ENCODE data around the gene SAFB.

Gene SAFB

GRCh38 chr19:5588441-5588840 is 34.4 kb upstream of the SAFB start:
- no peak for DNase-seq (ENCODE audit: insufficient read length)
- TF ChIP-seq TAF1 (IDR thresholded peaks at IDR 0.05; ENCODE audit: borderline replicate concordance, low read depth, low read length) = no peak
- no peak for TF ChIP-seq POLR2AphosphoS5 (IDR thresholded peaks at IDR 0.05; ENCODE audit: low read depth, low read length)
- no peak for TF ChIP-seq POLR2A (IDR thresholded peaks at IDR 0.05; ENCODE audit: low read depth, low read length)

DNA sequence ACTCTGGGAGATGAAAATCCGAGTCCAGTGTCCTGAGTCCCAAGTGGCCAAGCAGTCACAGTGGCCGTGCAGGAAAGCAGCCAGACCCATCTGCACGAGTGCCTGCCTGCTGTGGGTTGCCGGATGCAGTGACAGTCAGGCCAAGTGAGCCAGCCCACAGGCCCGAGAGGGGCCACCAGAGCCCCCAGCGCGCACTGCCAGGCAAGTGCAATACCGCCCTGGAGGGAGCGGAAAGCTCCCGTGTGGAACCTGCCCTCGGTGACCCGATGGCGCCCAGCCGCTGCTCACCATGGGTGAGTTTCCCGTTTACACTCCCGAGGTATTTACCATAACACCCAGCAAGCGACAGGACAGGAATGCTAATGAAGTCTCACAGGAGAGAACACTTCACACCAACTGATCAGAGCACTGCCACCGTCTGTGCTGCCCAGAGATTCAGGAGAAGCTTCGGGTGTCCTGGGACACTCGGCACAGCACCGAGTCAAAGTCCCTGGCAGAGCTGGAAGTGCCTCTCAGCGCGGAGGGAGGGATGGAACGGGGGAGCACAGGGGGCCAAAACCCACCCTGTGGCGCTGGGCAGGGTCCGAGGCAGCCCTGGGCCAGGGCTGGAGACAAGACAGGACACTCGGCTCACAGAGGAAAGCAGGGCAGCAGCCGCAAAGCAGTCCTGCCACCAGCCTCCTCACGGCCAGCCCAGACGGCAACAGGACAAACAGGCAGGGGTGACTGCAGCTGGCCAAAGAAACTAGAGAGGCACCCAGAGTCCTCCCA is 33.8 kb upstream of the SAFB start:
- no peak for FAIRE-seq
- TF ChIP-seq POLR2A (IDR thresholded peaks at IDR 0.05; ENCODE audit: low read depth, low read length) (no peak), POLR2AphosphoS5 (IDR thresholded peaks at IDR 0.05; ENCODE audit: low read depth, low read length) (no peak), TAF1 (IDR thresholded peaks at IDR 0.05; ENCODE audit: borderline replicate concordance, low read depth, low read length) (no peak)
- DNase-seq (ENCODE audit: insufficient read length) = no peak

More at GRCh38 chr19:5588441-5588840, 34.4 kb upstream of the SAFB start:
- FAIRE-seq = no peak

- DNase-seq (ENCODE audit: insufficient read length) (no peak), FAIRE-seq (no peak)
- TF ChIP-seq POLR2A (IDR thresholded peaks at IDR 0.05; ENCODE audit: low read depth, low read length) (no peak), POLR2AphosphoS5 (IDR thresholded peaks at IDR 0.05; ENCODE audit: low read depth, low read length) (no peak), TAF1 (IDR thresholded peaks at IDR 0.05; ENCODE audit: borderline replicate concordance, low read depth, low read length) (no peak)
These were observed 32.6 kb upstream of the SAFB start for GRCh38 chr19:5590151-5590864.

- no peak for TF ChIP-seq POLR2A (IDR thresholded peaks at IDR 0.05; ENCODE audit: low read depth, low read length)
- no peak for TF ChIP-seq TAF1 (IDR thresholded peaks at IDR 0.05; ENCODE audit: borderline replicate concordance, low read depth, low read length)
- no peak for TF ChIP-seq POLR2AphosphoS5 (IDR thresholded peaks at IDR 0.05; ENCODE audit: low read depth, low read length)
- FAIRE-seq (no peak), DNase-seq (ENCODE audit: insufficient read length) (no peak)
These were observed 32.1 kb upstream of the SAFB start for GRCh38 chr19:5590865-5591154.

GRCh38 chr19:5591476-5591875 is 31.4 kb upstream of the SAFB start:
- DNase-seq (ENCODE audit: insufficient read length) (no peak), FAIRE-seq (no peak)
- no peak for TF ChIP-seq POLR2A (IDR thresholded peaks at IDR 0.05; ENCODE audit: low read depth, low read length)
- no peak for TF ChIP-seq POLR2AphosphoS5 (IDR thresholded peaks at IDR 0.05; ENCODE audit: low read depth, low read length)
- TF ChIP-seq TAF1 (IDR thresholded peaks at IDR 0.05; ENCODE audit: borderline replicate concordance, low read depth, low read length) = no peak

DNA sequence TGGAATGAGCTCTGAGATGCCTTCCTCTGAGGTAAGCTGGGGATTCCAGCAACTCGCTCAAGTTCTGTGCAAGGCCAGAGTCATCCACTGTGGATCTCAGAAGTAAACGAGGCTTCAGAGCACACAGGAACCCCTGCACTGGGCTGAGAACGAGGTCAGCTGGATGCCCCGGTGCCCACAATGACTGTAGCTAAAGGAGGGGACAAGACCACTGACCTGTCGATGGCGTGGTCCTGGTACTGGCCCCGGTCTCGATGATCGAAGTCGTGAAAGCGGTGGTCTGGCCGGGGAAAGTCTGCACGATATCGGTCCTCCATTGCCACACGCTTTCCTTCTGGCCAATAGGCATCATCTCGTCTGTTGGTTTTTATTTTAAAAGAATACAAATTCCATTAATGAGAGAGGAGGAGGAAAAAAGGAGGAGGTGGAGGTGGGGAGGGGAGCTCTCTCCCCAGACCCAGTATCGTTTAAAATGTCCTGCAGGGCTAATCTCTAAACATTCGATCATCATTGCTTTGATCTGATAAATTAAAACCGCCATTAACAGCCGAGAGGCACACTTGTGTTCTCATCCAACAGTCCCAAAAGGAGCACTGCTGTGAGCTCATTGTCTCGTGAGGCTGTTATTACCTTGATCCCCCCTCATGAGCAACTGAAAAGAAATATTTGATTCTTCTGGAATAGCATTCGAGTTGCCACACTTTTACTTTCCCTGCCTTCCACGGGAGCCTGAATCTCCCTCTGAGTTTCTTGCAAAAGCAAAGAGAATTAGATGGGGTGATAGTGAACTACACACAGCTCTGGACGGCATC is 30.1 kb upstream of the SAFB start:
- DNase-seq (ENCODE audit: insufficient read length) (no peak), FAIRE-seq (no peak)
- TF ChIP-seq POLR2A (IDR thresholded peaks at IDR 0.05; ENCODE audit: low read depth, low read length) (no peak), TAF1 (IDR thresholded peaks at IDR 0.05; ENCODE audit: borderline replicate concordance, low read depth, low read length) (no peak), POLR2AphosphoS5 (IDR thresholded peaks at IDR 0.05; ENCODE audit: low read depth, low read length) (no peak)

DNA sequence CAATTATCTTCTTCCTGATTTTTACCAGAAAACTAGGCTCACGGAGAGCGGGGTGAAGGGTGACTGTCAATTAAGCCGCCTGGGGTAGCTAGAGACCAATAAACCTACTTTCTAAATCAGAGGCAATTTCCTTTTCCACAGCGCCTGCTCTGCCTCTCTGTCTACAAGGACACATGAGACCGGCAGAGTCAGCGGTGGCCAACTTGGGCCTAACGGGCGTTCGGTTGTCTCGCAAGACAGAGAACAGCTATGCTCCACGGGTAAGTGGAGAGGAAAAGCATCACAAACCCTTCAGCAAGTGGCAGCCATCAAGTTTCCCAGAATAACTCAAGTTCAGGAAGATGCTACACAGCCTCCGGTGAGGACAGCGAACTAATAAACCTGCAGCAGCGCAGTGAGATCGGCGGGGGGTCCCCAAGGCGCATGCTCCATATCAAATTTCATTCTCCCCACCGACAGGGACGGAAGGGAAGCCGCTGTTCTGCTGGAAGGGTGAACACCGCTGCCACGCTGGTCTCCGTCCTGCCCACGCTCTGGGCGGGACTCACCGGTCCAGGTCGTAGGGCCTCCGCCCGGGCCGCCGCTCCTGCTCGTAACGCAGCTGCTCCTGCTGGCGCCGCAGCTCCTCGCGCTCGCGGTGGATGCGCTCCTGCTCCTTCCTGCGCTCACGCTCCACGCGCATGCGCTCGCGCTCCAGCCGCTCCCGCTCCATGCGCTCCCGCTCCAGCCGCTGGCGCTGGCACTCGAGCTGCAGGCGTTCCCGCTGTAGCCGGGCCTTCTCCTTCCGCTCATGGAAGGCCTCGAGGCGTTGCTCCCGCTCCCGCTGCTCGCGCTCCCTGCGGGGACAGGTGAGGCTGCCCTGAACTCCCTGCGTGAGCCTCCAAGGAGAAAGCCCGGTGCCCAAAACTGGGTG is 29.3 kb upstream of the SAFB start:
- TF ChIP-seq POLR2A (IDR thresholded peaks at IDR 0.05; ENCODE audit: low read depth, low read length) (no peak), TAF1 (IDR thresholded peaks at IDR 0.05; ENCODE audit: borderline replicate concordance, low read depth, low read length) (no peak)
- FAIRE-seq (no peak), DNase-seq (ENCODE audit: insufficient read length) (no peak)

DNA sequence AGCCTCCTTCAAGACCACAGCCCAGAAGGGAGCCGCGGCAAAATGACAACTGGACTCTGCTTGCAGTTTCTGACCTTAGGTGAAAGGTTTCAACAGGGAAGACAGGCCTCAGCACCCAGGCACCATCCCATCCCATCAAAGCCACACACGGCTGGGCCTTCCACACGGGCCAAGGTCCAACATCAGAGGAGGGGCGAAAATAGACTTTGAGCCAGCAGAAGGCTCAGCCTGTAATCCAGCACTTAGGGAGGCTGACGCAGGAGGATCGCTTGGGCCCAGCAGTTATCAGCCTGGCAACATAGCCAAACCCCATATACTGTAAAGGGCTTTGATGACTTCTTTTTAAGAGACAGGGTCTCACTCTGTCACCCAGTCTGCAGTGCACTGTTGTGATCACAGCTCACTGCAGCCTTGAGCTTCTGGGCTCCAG is 28.3 kb upstream of the SAFB start:
- no peak for TF ChIP-seq POLR2AphosphoS5 (IDR thresholded peaks at IDR 0.05; ENCODE audit: low read depth, low read length)
- no peak for TF ChIP-seq TAF1 (IDR thresholded peaks at IDR 0.05; ENCODE audit: borderline replicate concordance, low read depth, low read length)
- TF ChIP-seq POLR2A (IDR thresholded peaks at IDR 0.05; ENCODE audit: low read depth, low read length) = no peak
- DNase-seq (ENCODE audit: insufficient read length) (no peak), FAIRE-seq (no peak)

DNA sequence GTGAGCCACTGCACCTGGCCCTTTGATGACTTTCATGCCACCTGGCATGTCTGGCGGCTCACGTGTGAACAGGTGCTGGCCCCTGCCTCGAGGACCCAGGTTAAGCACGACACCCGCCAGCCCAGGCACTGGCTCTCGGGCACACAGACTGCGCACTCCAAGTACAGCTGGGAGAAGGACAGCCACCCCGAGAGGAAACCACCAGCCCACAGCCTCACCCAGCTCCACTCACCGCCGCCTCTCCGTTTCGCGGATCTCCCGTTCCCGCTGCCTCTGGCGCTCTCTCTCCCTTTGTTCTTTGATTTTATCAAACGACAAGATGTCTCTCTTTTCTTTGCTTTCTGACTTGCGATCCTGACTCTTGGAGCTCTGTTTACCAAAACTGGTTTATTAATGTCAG is 27.8 kb upstream of the SAFB start:
- DNase-seq (ENCODE audit: insufficient read length) (no peak), FAIRE-seq (no peak)
- no peak for TF ChIP-seq POLR2A (IDR thresholded peaks at IDR 0.05; ENCODE audit: low read depth, low read length)
- TF ChIP-seq POLR2AphosphoS5 (IDR thresholded peaks at IDR 0.05; ENCODE audit: low read depth, low read length) = no peak
- no peak for TF ChIP-seq TAF1 (IDR thresholded peaks at IDR 0.05; ENCODE audit: borderline replicate concordance, low read depth, low read length)

DNA sequence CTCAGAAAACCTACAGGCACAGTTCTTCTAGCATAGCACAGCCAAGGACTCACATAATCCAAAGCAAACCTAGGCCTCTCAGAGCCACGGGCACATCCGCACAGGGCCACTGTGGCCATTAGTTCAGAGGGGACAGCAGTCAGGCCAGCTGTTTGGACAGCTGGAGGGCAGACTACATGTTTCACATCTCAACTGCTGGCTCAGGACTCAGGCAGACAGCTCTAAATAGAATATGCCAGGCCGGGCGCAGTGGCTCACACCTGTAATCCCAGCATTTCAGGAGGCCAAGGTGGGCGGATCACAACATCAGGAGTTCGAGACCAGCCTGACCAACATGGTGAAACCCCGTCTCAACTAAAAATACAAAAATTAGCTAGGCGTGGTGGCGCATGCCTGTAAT is 27.1 kb upstream of the SAFB start:
- DNase-seq (ENCODE audit: insufficient read length) (no peak), FAIRE-seq (no peak)
- TF ChIP-seq TAF1 (IDR thresholded peaks at IDR 0.05; ENCODE audit: borderline replicate concordance, low read depth, low read length) (no peak), POLR2A (IDR thresholded peaks at IDR 0.05; ENCODE audit: low read depth, low read length) (no peak), POLR2AphosphoS5 (IDR thresholded peaks at IDR 0.05; ENCODE audit: low read depth, low read length) (no peak)

DNA sequence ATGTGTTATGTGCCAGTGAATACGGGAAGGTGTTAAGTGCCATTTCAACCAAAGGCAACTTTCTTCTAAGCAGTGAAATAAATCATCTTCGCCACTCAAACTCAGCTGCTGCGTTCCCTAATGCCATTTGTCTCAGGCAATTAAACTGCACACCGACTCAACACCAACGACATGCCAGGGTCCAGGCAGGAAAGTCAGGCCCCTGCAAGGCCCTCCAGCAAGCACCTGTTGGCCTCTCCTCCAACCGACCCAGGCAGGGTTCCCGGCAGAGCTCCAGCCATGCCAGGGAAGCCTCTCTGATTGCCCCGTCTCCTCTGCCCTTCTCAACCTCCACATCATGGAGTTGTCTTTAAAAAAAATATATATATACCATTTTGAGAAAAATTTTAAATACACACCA is 22.1 kb upstream of the SAFB start:
- FAIRE-seq = no peak
- no peak for TF ChIP-seq TAF1 (IDR thresholded peaks at IDR 0.05; ENCODE audit: borderline replicate concordance, low read depth, low read length)
- TF ChIP-seq POLR2A (IDR thresholded peaks at IDR 0.05; ENCODE audit: low read depth, low read length) = no peak
- TF ChIP-seq POLR2AphosphoS5 (IDR thresholded peaks at IDR 0.05; ENCODE audit: low read depth, low read length) = no peak

More for the DNA sequence above, 22.1 kb upstream of the SAFB start:
- DNase-seq (ENCODE audit: insufficient read length) = no peak
